ENCODE measurements around the gene MAD2L2.

The MAD2L2 gene

GRCh38 chr1:11654939-11655808 lies 25.8 kb downstream of the MAD2L2 start:
- H3K4me2 ChIP-seq (ENCODE audit: low read length): peak overlapping the region; percentile 81
- TF ChIP-seq CTCF (IDR thresholded peaks at IDR 0.05): no peak
- no peaks in the 10 kb centered on the region for H3K9me3 ChIP-seq (ENCODE audit: control insufficient read depth, low read length)
- H3K4me3 ChIP-seq (ENCODE audit: low read depth, low read length): peak overlapping the region; percentile 62
- no peaks in the 10 kb centered on the region for H3K4me1 ChIP-seq
- no peak overlapping the region for H3K9ac ChIP-seq
- H3K79me2 ChIP-seq: no peaks in the 10 kb centered on the region
- peak overlapping the region; percentile 17 for H2AFZ ChIP-seq
- H3K27me3 ChIP-seq (ENCODE audit: control insufficient read depth, insufficient read depth, low read length): no peaks in the 10 kb centered on the region
- no peak overlapping the region for H3K27ac ChIP-seq
- no peaks in the 10 kb centered on the region for H3K36me3 ChIP-seq (ENCODE audit: control insufficient read depth, insufficient read depth, low read length)

GRCh38 chr1:11654137-11654938 lies 26.6 kb downstream of the MAD2L2 start, which contains the start of the genes FBXO2 and FBXO44:
FBXO2 (minus strand) TSS chr1:11654429; CDS start chr1:11654340, 89 bp downstream.
FBXO44 (plus strand) TSS chr1:11654877; CDS start chr1:11655836, 959 bp downstream.
- Histone ChIP-seq H2AFZ (peak within 1 kb of the TSS; percentile 73), H3K9ac (no peak within 1 kb of the TSS), H3K36me3 (ENCODE audit: control insufficient read depth, insufficient read depth, low read length) (no peaks in the 10 kb centered on the region), H3K27me3 (ENCODE audit: control insufficient read depth, insufficient read depth, low read length) (no peaks in the 10 kb centered on the region), H3K4me3 (ENCODE audit: low read depth, low read length) (peak within 1 kb of the TSS; percentile 65), H3K4me1 (no peaks in the 10 kb centered on the region), H3K27ac (peak within 1 kb of the TSS; percentile 62), H3K9me3 (ENCODE audit: control insufficient read depth, low read length) (no peaks in the 10 kb centered on the region), H3K79me2 (no peaks in the 10 kb centered on the region), H3K4me2 (ENCODE audit: low read length) (peak within 1 kb of the TSS; percentile 87)
- TF ChIP-seq CTCF (IDR thresholded peaks at IDR 0.05): no peak

- no peaks in the 10 kb centered on the region for H3K9me3 ChIP-seq (ENCODE audit: control insufficient read depth, low read length)
- H3K27ac ChIP-seq: peak overlapping the region; percentile 44
- TF ChIP-seq CTCF (IDR thresholded peaks at IDR 0.05): no peak
- peak overlapping the region; percentile 65 for H3K4me3 ChIP-seq (ENCODE audit: low read depth, low read length)
- H3K4me1 ChIP-seq: no peaks in the 10 kb centered on the region
- H2AFZ ChIP-seq: peak overlapping the region; percentile 73
- H3K79me2 ChIP-seq: no peaks in the 10 kb centered on the region
- H3K9ac ChIP-seq: no peak overlapping the region
- no peaks in the 10 kb centered on the region for H3K36me3 ChIP-seq (ENCODE audit: control insufficient read depth, insufficient read depth, low read length)
- H3K4me2 ChIP-seq (ENCODE audit: low read length): peak overlapping the region; percentile 87
- no peaks in the 10 kb centered on the region for H3K27me3 ChIP-seq (ENCODE audit: control insufficient read depth, insufficient read depth, low read length)
Measured at GRCh38 chr1:11653861-11654136, 27.1 kb downstream of the MAD2L2 start.

- no peaks in the 10 kb centered on the region for H3K27me3 ChIP-seq (ENCODE audit: control insufficient read depth, insufficient read depth, low read length)
- H2AFZ ChIP-seq: no peak overlapping the region
- no peaks in the 10 kb centered on the region for H3K4me1 ChIP-seq
- peak overlapping the region; percentile 87 for H3K4me2 ChIP-seq (ENCODE audit: low read length)
- no peak overlapping the region for H3K9ac ChIP-seq
- no peaks in the 10 kb centered on the region for H3K36me3 ChIP-seq (ENCODE audit: control insufficient read depth, insufficient read depth, low read length)
- no peaks in the 10 kb centered on the region for H3K9me3 ChIP-seq (ENCODE audit: control insufficient read depth, low read length)
- H3K79me2 ChIP-seq: no peaks in the 10 kb centered on the region
- no peak for TF ChIP-seq CTCF (IDR thresholded peaks at IDR 0.05)
- no peak overlapping the region for H3K4me3 ChIP-seq (ENCODE audit: low read depth, low read length)
- H3K27ac ChIP-seq: no peak overlapping the region
Measured at GRCh38 chr1:11653101-11653860, 27.7 kb downstream of the MAD2L2 start.

Data from parathyroid adenoma (tissue), 2 donors.